WTC11 (cell line): ENCODE results near the gene GPR37. TPM values are rescaled to one million over a fixed set of nuclear protein-coding genes. Genes with fewer than 3 reads are reported as not detected.

Experiments
- ATAC-seq: fragments of 200-7000 bp; cut with Tn5 transposase; 2 replicates; pipeline ENCODE4 v1.10.0; 2021; ENCODE audit warnings: mild to moderate bottlenecking, moderate library complexity
- CTCF ChIA-PET: fragments of 300-600 bp; sonication (Branson Sonifier 250); formaldehyde crosslinking; loops from one replicate; lab custom pipeline; 2021; ENCODE audit warnings: antibody characterized with exemption; lab: Charles Lee
- POLR2A ChIA-PET: fragments of 350-600 bp; sonication (Branson Sonifier 250); formaldehyde crosslinking; loops from one replicate; lab custom pipeline; 2021; ENCODE audit warnings: antibody characterized with exemption; lab: Charles Lee
- DNase-seq: peaks from one replicate; pipeline ENCODE4 v3.0.0; 2021; ENCODE audit warnings: low spot score
- H3K27ac Mint-ChIP-seq: 2 replicates; pipeline ENCODE4 v1.8.0; 2021; ENCODE audit warnings: mixed read lengths
- H3K27me3 Mint-ChIP-seq: 2 replicates; pipeline ENCODE4 v1.8.0; 2021; ENCODE audit warnings: low read depth, mild to moderate bottlenecking, moderate library complexity, mixed read lengths
- H3K36me3 Mint-ChIP-seq: 2 replicates; pipeline ENCODE4 v1.8.0; 2021; ENCODE audit warnings: mixed read lengths
- H3K4me1 Mint-ChIP-seq: 2 replicates; pipeline ENCODE4 v1.8.0; 2022; ENCODE audit warnings: mixed read lengths
- H3K4me3 Mint-ChIP-seq: 2 replicates; pipeline ENCODE4 v1.8.0; 2021; ENCODE audit warnings: mild to moderate bottlenecking, moderate library complexity, mixed read lengths
- H3K9me3 Mint-ChIP-seq: 2 replicates; pipeline ENCODE4 v1.8.0; 2021; ENCODE audit warnings: mixed read lengths
- ATF1 ChIP-seq: sonication (generic); formaldehyde crosslinking; IDR thresholded peaks from 2 replicates; pipeline ENCODE4 v1.8.1; 2023; ENCODE audit warnings: mild to moderate bottlenecking, moderate library complexity, missing genetic modification reagents
- CREB1 ChIP-seq: sonication (generic); formaldehyde crosslinking; IDR thresholded peaks from 2 replicates; pipeline ENCODE4 v1.8.0; 2023; ENCODE audit warnings: mild to moderate bottlenecking, missing genetic modification reagents
- CREM ChIP-seq: sonication (generic); formaldehyde crosslinking; IDR thresholded peaks from 2 replicates; pipeline ENCODE4 v1.8.1; 2022; ENCODE audit warnings: mild to moderate bottlenecking, missing genetic modification reagents, moderate library complexity
- ELF4 ChIP-seq: sonication (generic); formaldehyde crosslinking; IDR thresholded peaks from 2 replicates; pipeline ENCODE4 v1.8.1; 2022; ENCODE audit warnings: low read depth, mild to moderate bottlenecking, moderate library complexity, missing genetic modification reagents
- ETV6 ChIP-seq: sonication (generic); formaldehyde crosslinking; IDR thresholded peaks from 2 replicates; pipeline ENCODE4 v1.8.1; 2022; ENCODE audit warnings: mild to moderate bottlenecking, missing genetic modification reagents
- FOXK1 ChIP-seq: sonication (generic); formaldehyde crosslinking; IDR thresholded peaks from 2 replicates; pipeline ENCODE4 v1.8.0; 2022; ENCODE audit warnings: mild to moderate bottlenecking, moderate library complexity, missing genetic modification reagents
- GABPB1 ChIP-seq: sonication (generic); formaldehyde crosslinking; IDR thresholded peaks from 2 replicates; pipeline ENCODE4 v1.8.1; 2023; ENCODE audit warnings: mild to moderate bottlenecking, missing genetic modification reagents
- GRHL2 ChIP-seq: fragments of 250-450 bp; sonication (Bioruptor Pico); IDR thresholded peaks from 2 replicates; pipeline ENCODE4 v1.8.0; 2022; ENCODE audit warnings: mild to moderate bottlenecking, moderate library complexity; ENCODE audit not compliant: insufficient replicate concordance, severe bottlenecking
- HMGA2 ChIP-seq: fragments of 250-450 bp; sonication (Bioruptor Pico); IDR thresholded peaks from 2 replicates; pipeline ENCODE4 v1.4.0; 2021; ENCODE audit warnings: mild to moderate bottlenecking, moderate library complexity
- JAZF1 ChIP-seq: fragments of 250-450 bp; sonication (Bioruptor Pico); IDR thresholded peaks from 2 replicates; pipeline ENCODE4 v1.9.0; 2021; ENCODE audit warnings: moderate library complexity, mild to moderate bottlenecking, inconsistent platforms
- KAT7 ChIP-seq: sonication (generic); formaldehyde crosslinking; IDR thresholded peaks from 2 replicates; pipeline ENCODE4 v1.8.1; 2023; ENCODE audit warnings: missing genetic modification reagents, mild to moderate bottlenecking, borderline replicate concordance
- MXD4 ChIP-seq: fragments of 250-450 bp; sonication (Bioruptor Pico); IDR thresholded peaks from 2 replicates; pipeline ENCODE4 v1.8.0; 2021; ENCODE audit warnings: mild to moderate bottlenecking, moderate library complexity, borderline replicate concordance
- NFE2L1 ChIP-seq: sonication (generic); formaldehyde crosslinking; IDR thresholded peaks from 2 replicates; pipeline ENCODE4 v1.8.1; 2023; ENCODE audit warnings: missing genetic modification reagents
- NFYB ChIP-seq: sonication (generic); formaldehyde crosslinking; conservative IDR thresholded peaks from 2 replicates; pipeline ENCODE4 v1.8.0; 2022; ENCODE audit warnings: low read depth, missing genetic modification reagents
- NR3C1 ChIP-seq: sonication (generic); formaldehyde crosslinking; conservative IDR thresholded peaks from 2 replicates; pipeline ENCODE4 v1.8.1; 2023; ENCODE audit warnings: low read depth, mild to moderate bottlenecking, missing genetic modification reagents
- OVOL2 ChIP-seq: fragments of 250-450 bp; sonication (Bioruptor Pico); IDR thresholded peaks from 2 replicates; pipeline ENCODE4 v1.9.0; 2021; ENCODE audit warnings: mild to moderate bottlenecking, borderline replicate concordance
- SOX15 ChIP-seq: fragments of 250-450 bp; sonication (Bioruptor Pico); IDR thresholded peaks from 2 replicates; pipeline ENCODE4 v1.9.0; 2021; ENCODE audit warnings: mild to moderate bottlenecking
- SP1 ChIP-seq: sonication (generic); formaldehyde crosslinking; conservative IDR thresholded peaks from 2 replicates; pipeline ENCODE4 v1.8.1; 2022; ENCODE audit warnings: missing genetic modification reagents
- TCF7 ChIP-seq: sonication (generic); formaldehyde crosslinking; IDR thresholded peaks from 2 replicates; pipeline ENCODE4 v1.8.0; 2022; ENCODE audit warnings: mild to moderate bottlenecking, low read depth, missing genetic modification reagents, moderate library complexity
- TEAD4 ChIP-seq: sonication (generic); formaldehyde crosslinking; IDR thresholded peaks from 2 replicates; pipeline ENCODE4 v1.8.0; 2022; ENCODE audit warnings: mild to moderate bottlenecking, missing genetic modification reagents
- TP53 ChIP-seq: sonication (generic); formaldehyde crosslinking; IDR thresholded peaks from 2 replicates; pipeline ENCODE4 v1.8.1; 2023; ENCODE audit warnings: mild to moderate bottlenecking, missing genetic modification reagents
- ZNF232 ChIP-seq: sonication (generic); formaldehyde crosslinking; IDR thresholded peaks from 2 replicates; pipeline ENCODE4 v1.8.0; 2022; ENCODE audit warnings: mild to moderate bottlenecking, missing genetic modification reagents
- ZNF317 ChIP-seq: sonication (generic); formaldehyde crosslinking; IDR thresholded peaks from 2 replicates; pipeline ENCODE4 v1.8.1; 2023; ENCODE audit warnings: low read depth, mild to moderate bottlenecking, moderate library complexity, missing genetic modification reagents, borderline replicate concordance
- ZNF396 ChIP-seq: fragments of 250-450 bp; sonication (Bioruptor Pico); IDR thresholded peaks from 2 replicates; pipeline ENCODE4 v1.8.0; 2021; ENCODE audit warnings: mild to moderate bottlenecking, moderate library complexity, borderline replicate concordance
- ZNF671 ChIP-seq: fragments of 250-450 bp; sonication (Bioruptor Pico); IDR thresholded peaks from 2 replicates; pipeline ENCODE4 v1.8.0; 2021; ENCODE audit warnings: mild to moderate bottlenecking
- total RNA-seq: library from RNA; stranded (reverse); gene quantifications from 3 replicates; pipeline ENCODE4 v1.2.3, GENCODE V29; 2021
- TF ChIP-seq, protein P1 (sequence below): fragments of 250-450 bp; sonication (Bioruptor Pico); IDR thresholded peaks from 2 replicates; pipeline ENCODE4 v1.8.0; 2021; ENCODE audit warnings: mild to moderate bottlenecking
- TF ChIP-seq, protein P2 (sequence below): sonication (generic); formaldehyde crosslinking; IDR thresholded peaks from 2 replicates; pipeline ENCODE4 v1.8.0; 2022; ENCODE audit warnings: mild to moderate bottlenecking, missing genetic modification reagents
- TF ChIP-seq, protein P3 (sequence below): sonication (generic); formaldehyde crosslinking; IDR thresholded peaks from 2 replicates; pipeline ENCODE4 v1.8.1; 2022; ENCODE audit warnings: low read depth, missing genetic modification reagents, borderline replicate concordance
- TF ChIP-seq, protein P4 (sequence below): sonication (generic); formaldehyde crosslinking; conservative IDR thresholded peaks from 2 replicates; pipeline ENCODE4 v1.8.1; 2022; ENCODE audit warnings: mild to moderate bottlenecking, missing genetic modification reagents
- TF ChIP-seq, protein P5 (sequence below): sonication (generic); formaldehyde crosslinking; IDR thresholded peaks from 2 replicates; pipeline ENCODE4 v1.8.1; 2022; ENCODE audit warnings: low read depth, mild to moderate bottlenecking, moderate library complexity, missing genetic modification reagents, borderline replicate concordance
- TF ChIP-seq, protein P6 (sequence below): sonication (generic); formaldehyde crosslinking; IDR thresholded peaks from 2 replicates; pipeline ENCODE4 v1.8.1; 2023; ENCODE audit warnings: mild to moderate bottlenecking, missing genetic modification reagents, moderate library complexity

Gene GPR37
- total RNA-seq, 1 experiment from 2014 or later = 20.4 TPM

DNA sequence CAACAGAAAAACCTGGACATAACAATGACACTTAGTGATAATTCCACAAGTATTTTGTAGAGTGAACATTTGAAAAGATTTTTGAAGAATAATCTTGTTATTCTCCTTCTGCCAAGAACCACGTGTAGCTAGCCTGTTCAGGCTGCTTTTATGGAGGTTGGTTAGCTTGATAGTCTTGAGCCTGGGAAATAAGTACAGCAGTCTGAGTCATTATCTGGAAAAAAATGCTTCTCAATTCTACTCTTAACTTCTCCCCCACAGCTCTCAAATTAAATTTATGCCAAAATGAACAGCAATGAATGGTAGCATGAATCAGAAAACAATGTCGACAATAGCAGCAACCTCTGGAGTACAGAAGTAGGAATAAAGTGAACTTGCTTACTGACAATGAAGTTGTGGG, 63.2 kb downstream of the GPR37 start (continued):
- TF ChIP-seq, protein P1, sequence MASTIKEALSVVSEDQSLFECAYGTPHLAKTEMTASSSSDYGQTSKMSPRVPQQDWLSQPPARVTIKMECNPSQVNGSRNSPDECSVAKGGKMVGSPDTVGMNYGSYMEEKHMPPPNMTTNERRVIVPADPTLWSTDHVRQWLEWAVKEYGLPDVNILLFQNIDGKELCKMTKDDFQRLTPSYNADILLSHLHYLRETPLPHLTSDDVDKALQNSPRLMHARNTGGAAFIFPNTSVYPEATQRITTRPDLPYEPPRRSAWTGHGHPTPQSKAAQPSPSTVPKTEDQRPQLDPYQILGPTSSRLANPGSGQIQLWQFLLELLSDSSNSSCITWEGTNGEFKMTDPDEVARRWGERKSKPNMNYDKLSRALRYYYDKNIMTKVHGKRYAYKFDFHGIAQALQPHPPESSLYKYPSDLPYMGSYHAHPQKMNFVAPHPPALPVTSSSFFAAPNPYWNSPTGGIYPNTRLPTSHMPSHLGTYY = no peak
- TF ChIP-seq ZNF671 (CRISPR knock-in tag) = no peak
- no peak for TF ChIP-seq ELF4 (CRISPR knock-in tag)
- no peak for TF ChIP-seq ZNF396
- TF ChIP-seq GABPB1 = no peak
- TF ChIP-seq NFE2L1 = no peak
- no peak for TF ChIP-seq ETV6 (CRISPR knock-in tag)

DNA sequence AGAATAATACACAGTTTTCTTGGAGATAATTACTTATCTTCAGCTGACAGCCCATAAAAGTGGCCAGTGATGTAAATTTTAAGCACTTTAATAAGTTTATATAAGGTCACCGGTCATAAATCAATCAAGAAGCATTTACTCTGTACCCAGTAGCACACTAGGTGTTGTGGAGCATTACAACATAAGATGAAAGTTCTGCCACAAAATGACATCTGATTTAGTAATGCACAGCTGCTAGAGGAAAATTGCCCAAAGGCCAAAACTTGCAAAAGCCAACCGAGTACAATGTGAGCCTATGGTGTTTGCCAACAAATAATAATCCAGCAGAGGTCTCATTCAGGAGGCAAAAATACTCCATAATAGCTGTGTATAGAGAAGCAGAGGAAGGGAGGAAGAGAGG, 63.6 kb downstream of the GPR37 start:
- Mint-ChIP-seq H3K27me3 (no peaks in the 10 kb centered on the region), H3K9me3 (peaks cover 12% of the 10 kb centered on the region), H3K27ac (no peak overlapping the region), H3K4me3 (no peak overlapping the region), H3K36me3 (no peaks in the 10 kb centered on the region)
- DNase-seq (no peak), ATAC-seq (no peak)
- POLR2A ChIA-PET = no interaction called here
- no peak for TF ChIP-seq CREB1 (CRISPR knock-in tag)
- no peak for TF ChIP-seq NR3C1
- TF ChIP-seq KAT7 = no peak
- no peak for TF ChIP-seq CREM (CRISPR knock-in tag)
- no peak for TF ChIP-seq SOX15 (CRISPR knock-in tag)
- no peak for TF ChIP-seq JAZF1 (CRISPR knock-in tag)
- TF ChIP-seq ELF4 (CRISPR knock-in tag) = no peak
- TF ChIP-seq, all 79 proteins: peak for 0
- CTCF ChIA-PET = interaction anchor here (0.7 kb wide), 1 partner anchor 64 kb away, joined by 3 read pairs; the partner anchor contains the start of gene GPR37
- peaks cover 7% of the 10 kb centered on the region for H3K4me1 Mint-ChIP-seq

DNA sequence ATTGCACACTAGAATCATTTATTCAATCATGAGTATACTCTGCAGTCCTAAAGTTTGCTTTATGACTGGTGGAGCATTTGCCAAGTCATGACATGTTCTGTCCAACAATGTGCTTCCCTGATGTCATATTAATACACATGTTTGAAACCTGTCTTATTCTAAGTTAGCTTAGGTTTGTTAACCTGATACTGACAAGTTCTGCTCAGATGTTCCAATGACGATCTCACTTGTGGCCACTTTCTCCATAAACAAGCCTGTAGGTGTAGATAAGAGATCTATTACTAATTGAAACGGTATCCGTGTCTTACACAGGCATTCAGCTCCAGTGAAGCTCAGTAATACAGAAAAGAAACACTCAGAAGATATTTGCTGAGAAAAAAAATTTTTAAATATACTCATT, 64.9 kb downstream of the GPR37 start:
- no peak for ATAC-seq
- POLR2A ChIA-PET = no interaction called here
- Mint-ChIP-seq H3K4me3 (no peak overlapping the region), H3K36me3 (no peaks in the 10 kb centered on the region), H3K9me3 (peaks cover 12% of the 10 kb centered on the region), H3K27me3 (no peaks in the 10 kb centered on the region), H3K27ac (no peak overlapping the region), H3K4me1 (peaks cover 7% of the 10 kb centered on the region)
- CTCF ChIA-PET = no interaction called here
- no peak for DNase-seq
- TF ChIP-seq ETV6 (CRISPR knock-in tag) (no peak), TCF7 (no peak), ZNF317 (CRISPR knock-in tag) (no peak), MXD4 (CRISPR knock-in tag) (no peak), SOX15 (CRISPR knock-in tag) (no peak), TEAD4 (no peak), HMGA2 (no peak), FOXK1 (CRISPR knock-in tag) (no peak), OVOL2 (no peak), TP53 (CRISPR knock-in tag) (no peak), ATF1 (CRISPR knock-in tag) (no peak), NFYB (CRISPR knock-in tag) (no peak), GRHL2 (no peak), ZNF232 (CRISPR knock-in tag) (no peak), SP1 (no peak)
- TF ChIP-seq, protein P2, sequence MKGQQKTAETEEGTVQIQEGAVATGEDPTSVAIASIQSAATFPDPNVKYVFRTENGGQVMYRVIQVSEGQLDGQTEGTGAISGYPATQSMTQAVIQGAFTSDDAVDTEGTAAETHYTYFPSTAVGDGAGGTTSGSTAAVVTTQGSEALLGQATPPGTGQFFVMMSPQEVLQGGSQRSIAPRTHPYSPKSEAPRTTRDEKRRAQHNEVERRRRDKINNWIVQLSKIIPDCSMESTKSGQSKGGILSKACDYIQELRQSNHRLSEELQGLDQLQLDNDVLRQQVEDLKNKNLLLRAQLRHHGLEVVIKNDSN = no peak
- TF ChIP-seq, protein P3, sequence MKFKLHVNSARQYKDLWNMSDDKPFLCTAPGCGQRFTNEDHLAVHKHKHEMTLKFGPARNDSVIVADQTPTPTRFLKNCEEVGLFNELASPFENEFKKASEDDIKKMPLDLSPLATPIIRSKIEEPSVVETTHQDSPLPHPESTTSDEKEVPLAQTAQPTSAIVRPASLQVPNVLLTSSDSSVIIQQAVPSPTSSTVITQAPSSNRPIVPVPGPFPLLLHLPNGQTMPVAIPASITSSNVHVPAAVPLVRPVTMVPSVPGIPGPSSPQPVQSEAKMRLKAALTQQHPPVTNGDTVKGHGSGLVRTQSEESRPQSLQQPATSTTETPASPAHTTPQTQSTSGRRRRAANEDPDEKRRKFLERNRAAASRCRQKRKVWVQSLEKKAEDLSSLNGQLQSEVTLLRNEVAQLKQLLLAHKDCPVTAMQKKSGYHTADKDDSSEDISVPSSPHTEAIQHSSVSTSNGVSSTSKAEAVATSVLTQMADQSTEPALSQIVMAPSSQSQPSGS (CRISPR knock-in tag) = no peak
- TF ChIP-seq, protein P4, sequence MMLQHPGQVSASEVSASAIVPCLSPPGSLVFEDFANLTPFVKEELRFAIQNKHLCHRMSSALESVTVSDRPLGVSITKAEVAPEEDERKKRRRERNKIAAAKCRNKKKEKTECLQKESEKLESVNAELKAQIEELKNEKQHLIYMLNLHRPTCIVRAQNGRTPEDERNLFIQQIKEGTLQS (CRISPR knock-in tag) = no peak
- TF ChIP-seq, protein P5, sequence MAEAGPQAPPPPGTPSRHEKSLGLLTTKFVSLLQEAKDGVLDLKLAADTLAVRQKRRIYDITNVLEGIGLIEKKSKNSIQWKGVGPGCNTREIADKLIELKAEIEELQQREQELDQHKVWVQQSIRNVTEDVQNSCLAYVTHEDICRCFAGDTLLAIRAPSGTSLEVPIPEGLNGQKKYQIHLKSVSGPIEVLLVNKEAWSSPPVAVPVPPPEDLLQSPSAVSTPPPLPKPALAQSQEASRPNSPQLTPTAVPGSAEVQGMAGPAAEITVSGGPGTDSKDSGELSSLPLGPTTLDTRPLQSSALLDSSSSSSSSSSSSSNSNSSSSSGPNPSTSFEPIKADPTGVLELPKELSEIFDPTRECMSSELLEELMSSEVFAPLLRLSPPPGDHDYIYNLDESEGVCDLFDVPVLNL (CRISPR knock-in tag) = no peak
- TF ChIP-seq, protein P6, sequence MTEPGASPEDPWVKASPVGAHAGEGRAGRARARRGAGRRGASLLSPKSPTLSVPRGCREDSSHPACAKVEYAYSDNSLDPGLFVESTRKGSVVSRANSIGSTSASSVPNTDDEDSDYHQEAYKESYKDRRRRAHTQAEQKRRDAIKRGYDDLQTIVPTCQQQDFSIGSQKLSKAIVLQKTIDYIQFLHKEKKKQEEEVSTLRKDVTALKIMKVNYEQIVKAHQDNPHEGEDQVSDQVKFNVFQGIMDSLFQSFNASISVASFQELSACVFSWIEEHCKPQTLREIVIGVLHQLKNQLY (CRISPR knock-in tag) = no peak
